Ishikawa (cell line): Measurements from ENCODE around the gene PRPF6.

Source experiments
- CEBPB ChIP-seq: IDR thresholded peaks from 2 replicates; pipeline ENCODE4 v1.6.1; 2012
- CREB1 ChIP-seq: IDR thresholded peaks from 2 replicates; pipeline ENCODE4 v1.6.1; 2012; ENCODE audit warnings: low read depth
- EGR1 ChIP-seq: IDR thresholded peaks from 2 replicates; pipeline ENCODE4 v1.6.1; 2012
- EP300 ChIP-seq: IDR thresholded peaks from 2 replicates; pipeline ENCODE4 v1.6.1; 2012; ENCODE audit warnings: borderline replicate concordance
- FOXM1 ChIP-seq: IDR thresholded peaks from 2 replicates; pipeline ENCODE4 v1.6.1; 2012; ENCODE audit warnings: low read depth, borderline replicate concordance
- NFIC ChIP-seq: IDR thresholded peaks from 2 replicates; pipeline ENCODE4 v1.6.1; 2012
- RAD21 ChIP-seq: IDR thresholded peaks from 2 replicates; pipeline ENCODE4 v1.6.1; 2012; ENCODE audit warnings: low read depth
- TAF1 ChIP-seq: IDR thresholded peaks from 2 replicates; pipeline ENCODE4 v1.6.1; 2012; ENCODE audit warnings: low read depth, mild to moderate bottlenecking
- TCF12 ChIP-seq: IDR thresholded peaks from 2 replicates; pipeline ENCODE4 v1.6.1; 2012; ENCODE audit warnings: low read depth
- TEAD4 ChIP-seq: IDR thresholded peaks from 2 replicates; pipeline ENCODE4 v1.6.1; 2012
- YY1 ChIP-seq: IDR thresholded peaks from 2 replicates; pipeline ENCODE4 v1.6.1; 2012; ENCODE audit warnings: low read depth
- ZBTB7A ChIP-seq: IDR thresholded peaks from 2 replicates; pipeline ENCODE4 v1.6.1; 2012; ENCODE audit warnings: low read depth
- TF ChIP-seq, protein P1 (sequence below): IDR thresholded peaks from 2 replicates; pipeline ENCODE4 v1.6.1; 2012
- TF ChIP-seq, protein P2 (sequence below): IDR thresholded peaks from 2 replicates; pipeline ENCODE4 v1.6.1; 2012; ENCODE audit warnings: low read depth, mild to moderate bottlenecking
- TF ChIP-seq, protein P3 (sequence below): IDR thresholded peaks from 2 replicates; pipeline ENCODE4 v1.6.1; 2012

The PRPF6 gene

DNA sequence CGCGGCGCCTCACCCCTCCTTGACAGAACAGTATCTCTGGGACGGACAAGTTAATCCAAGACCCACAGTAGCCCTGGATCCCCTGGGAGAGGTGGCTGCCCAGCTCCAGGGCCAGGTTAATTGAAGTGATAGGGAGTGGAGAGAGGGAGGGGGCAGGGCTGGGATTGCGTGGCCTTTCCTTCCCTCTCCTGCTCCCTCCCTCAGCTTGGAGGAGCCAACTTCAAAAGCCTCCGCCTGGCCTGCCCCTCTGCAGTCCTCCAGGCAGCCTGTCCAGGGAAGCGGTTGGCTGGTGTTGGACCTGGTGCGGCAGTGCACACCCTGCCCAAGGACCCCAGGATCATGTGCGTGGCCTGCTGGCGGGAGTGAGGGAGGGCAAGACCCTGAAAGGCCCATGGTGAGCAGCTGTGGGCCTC lies 55.0 kb downstream of the PRPF6 start, which contains the start of gene C20orf204:
Gene C20orf204, plus strand, starts transcription at position 250 of the 413 bp plus-strand sequence. Its CDS starts 142 bp downstream, at position 392.
- no peak for TF ChIP-seq EGR1
- no peak for TF ChIP-seq YY1
- TF ChIP-seq, protein P1, sequence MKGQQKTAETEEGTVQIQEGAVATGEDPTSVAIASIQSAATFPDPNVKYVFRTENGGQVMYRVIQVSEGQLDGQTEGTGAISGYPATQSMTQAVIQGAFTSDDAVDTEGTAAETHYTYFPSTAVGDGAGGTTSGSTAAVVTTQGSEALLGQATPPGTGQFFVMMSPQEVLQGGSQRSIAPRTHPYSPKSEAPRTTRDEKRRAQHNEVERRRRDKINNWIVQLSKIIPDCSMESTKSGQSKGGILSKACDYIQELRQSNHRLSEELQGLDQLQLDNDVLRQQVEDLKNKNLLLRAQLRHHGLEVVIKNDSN = no peak
- TF ChIP-seq, protein P2, sequence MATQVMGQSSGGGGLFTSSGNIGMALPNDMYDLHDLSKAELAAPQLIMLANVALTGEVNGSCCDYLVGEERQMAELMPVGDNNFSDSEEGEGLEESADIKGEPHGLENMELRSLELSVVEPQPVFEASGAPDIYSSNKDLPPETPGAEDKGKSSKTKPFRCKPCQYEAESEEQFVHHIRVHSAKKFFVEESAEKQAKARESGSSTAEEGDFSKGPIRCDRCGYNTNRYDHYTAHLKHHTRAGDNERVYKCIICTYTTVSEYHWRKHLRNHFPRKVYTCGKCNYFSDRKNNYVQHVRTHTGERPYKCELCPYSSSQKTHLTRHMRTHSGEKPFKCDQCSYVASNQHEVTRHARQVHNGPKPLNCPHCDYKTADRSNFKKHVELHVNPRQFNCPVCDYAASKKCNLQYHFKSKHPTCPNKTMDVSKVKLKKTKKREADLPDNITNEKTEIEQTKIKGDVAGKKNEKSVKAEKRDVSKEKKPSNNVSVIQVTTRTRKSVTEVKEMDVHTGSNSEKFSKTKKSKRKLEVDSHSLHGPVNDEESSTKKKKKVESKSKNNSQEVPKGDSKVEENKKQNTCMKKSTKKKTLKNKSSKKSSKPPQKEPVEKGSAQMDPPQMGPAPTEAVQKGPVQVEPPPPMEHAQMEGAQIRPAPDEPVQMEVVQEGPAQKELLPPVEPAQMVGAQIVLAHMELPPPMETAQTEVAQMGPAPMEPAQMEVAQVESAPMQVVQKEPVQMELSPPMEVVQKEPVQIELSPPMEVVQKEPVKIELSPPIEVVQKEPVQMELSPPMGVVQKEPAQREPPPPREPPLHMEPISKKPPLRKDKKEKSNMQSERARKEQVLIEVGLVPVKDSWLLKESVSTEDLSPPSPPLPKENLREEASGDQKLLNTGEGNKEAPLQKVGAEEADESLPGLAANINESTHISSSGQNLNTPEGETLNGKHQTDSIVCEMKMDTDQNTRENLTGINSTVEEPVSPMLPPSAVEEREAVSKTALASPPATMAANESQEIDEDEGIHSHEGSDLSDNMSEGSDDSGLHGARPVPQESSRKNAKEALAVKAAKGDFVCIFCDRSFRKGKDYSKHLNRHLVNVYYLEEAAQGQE = no peak
- no peak for TF ChIP-seq NFIC
- no peak for TF ChIP-seq CREB1
- TF ChIP-seq, protein P3, sequence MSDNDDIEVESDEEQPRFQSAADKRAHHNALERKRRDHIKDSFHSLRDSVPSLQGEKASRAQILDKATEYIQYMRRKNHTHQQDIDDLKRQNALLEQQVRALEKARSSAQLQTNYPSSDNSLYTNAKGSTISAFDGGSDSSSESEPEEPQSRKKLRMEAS = no peak
- TF ChIP-seq CEBPB = no peak
- no peak for TF ChIP-seq TAF1
- no peak for TF ChIP-seq EP300
- TF ChIP-seq TEAD4 = no peak
- TF ChIP-seq RAD21 = no peak
- TF ChIP-seq ZBTB7A = no peak
- no peak for TF ChIP-seq TCF12
- TF ChIP-seq FOXM1 = no peak

DNA sequence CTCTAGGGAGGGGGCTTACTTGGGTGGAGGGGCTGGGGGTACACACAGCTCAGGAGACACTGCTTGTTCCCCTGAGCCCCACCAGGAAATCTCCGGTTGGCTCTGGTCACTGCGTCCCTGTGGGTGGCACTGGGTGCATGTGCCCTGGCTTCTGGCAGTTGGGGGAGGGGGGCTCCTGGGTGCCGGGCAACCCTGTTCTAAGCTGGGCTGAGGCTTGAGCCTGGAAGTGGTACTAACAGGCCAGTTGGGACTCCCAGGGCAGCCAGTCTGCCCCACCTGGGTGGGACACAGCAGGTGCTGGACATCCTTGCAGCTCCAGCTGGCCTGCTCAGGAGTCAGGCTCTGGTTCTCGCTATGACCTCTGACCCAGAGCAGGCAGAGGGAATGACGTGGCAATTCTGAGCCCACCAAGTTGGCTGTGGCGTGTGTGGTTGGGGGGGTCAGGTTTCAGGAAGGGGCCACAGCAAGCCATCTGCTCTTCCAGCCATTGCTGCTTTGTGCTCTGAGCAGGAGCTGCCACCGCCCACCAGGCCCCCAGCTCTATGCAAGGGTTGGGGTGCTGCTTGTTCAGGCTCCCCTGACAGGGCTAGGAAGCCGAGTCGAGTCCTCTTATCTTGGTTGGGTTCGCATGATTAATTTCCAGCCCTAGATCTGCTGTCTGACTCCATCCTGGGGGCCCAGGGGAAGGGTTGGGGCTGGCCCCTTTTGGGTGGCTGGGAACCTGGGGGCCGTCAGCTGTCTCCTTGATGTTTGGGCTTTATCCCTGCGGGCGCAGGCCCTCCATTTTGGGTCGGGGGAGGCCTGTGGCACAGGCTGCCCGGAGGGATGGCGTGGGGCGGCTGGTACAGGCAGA lies 55.6 kb downstream of the PRPF6 start:
- TF ChIP-seq, protein P1 = no peak
- TF ChIP-seq NFIC = no peak

DNA sequence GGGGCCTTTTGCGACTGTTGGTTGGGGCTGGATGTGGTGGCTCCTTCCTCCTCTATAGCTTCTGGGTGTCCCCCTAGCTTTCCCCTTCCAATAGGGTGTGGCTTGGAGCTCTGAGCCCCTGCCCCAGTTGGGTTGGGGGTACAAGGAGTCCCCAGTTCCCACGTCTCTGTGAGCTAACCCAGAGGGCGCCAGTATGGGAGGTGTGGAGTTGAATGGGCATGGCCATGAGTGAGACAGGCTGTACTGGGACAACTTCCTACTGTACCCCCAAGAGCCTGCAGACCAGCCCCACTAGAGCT lies 56.2 kb downstream of the PRPF6 start:
- TF ChIP-seq TCF12 (no peak), TEAD4 (no peak), NFIC (no peak), EGR1 (no peak), YY1 (no peak), CEBPB (no peak), EP300 (no peak), RAD21 (no peak)
- TF ChIP-seq, protein P2 = no peak
- TF ChIP-seq, protein P3 = no peak
- TF ChIP-seq, protein P1 = no peak

DNA sequence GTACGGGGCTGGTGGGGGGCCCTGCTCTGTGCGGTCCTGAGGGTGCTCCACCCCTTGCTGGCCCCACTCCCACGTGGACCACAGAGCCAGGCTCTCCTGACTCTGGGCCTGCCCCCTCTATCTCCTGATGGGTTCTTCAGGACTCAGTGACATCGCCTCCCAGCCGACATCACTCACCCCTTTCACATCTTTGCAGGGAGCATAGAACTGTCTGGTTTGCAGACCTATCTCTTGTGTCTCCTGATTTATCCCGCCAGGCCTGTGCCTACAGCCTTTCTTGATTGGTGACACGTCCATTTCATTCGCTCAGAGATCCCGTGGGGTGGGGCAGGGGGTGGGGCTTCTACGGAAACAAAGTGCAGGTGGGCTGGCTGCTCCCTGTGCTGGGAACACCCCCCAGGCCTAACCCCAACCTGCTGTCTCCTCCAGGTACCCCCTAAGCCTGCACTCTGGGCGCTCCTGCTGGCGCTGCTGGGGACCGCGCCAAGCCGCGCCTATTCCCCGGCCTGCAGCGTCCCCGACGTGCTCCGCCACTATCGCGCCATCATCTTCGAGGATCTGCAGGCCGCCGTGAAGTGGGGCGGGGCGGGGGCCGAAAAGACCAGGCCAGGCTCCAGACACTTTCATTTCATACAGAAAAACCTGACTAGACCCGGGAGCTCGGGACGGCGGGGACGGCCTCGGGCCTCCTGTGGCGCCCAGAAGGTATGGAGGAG lies 56.7 kb downstream of the PRPF6 start:
- TF ChIP-seq EP300 = no peak
- TF ChIP-seq TCF12 = no peak
- TF ChIP-seq, protein P3 = no peak
- no peak for TF ChIP-seq EGR1
- no peak for TF ChIP-seq NFIC
- no peak for TF ChIP-seq CEBPB
- no peak for TF ChIP-seq RAD21
- no peak for TF ChIP-seq TEAD4
- no peak for TF ChIP-seq ZBTB7A
- TF ChIP-seq YY1 = no peak
- TF ChIP-seq FOXM1 = no peak
- TF ChIP-seq, protein P1 = no peak
- TF ChIP-seq, protein P2 = no peak
- TF ChIP-seq TAF1 = no peak
- TF ChIP-seq CREB1 = no peak
